Measurements from ENCODE around the gene VPS13D.

GRCh38 chr1:12296016-12296415, 66.2 kb downstream of the VPS13D start:
- TF ChIP-seq CTCF (IDR thresholded peaks at IDR 0.05) (no peak), POLR2A (IDR thresholded peaks at IDR 0.05) (no peak), EP300 (IDR thresholded peaks at IDR 0.05) (no peak), POLR2AphosphoS5 (IDR thresholded peaks at IDR 0.05) (no peak)
